ENCODE data around the gene SRPX. TPM values are rescaled to one million over a fixed set of nuclear protein-coding genes. Genes with fewer than 3 reads are reported as not detected.

The SRPX gene
- total RNA-seq, 2 experiments from 2014 or later = not detected

GRCh38 chrX:38236901-38237615 lies 16.4 kb upstream of the SRPX start:
- no peaks in the 10 kb centered on the region for H3K79me2 ChIP-seq (ENCODE audit: insufficient read depth, low read depth, low read length)
- H3K27ac ChIP-seq (ENCODE audit: low read depth, low read length, poor library complexity, severe bottlenecking) = no peak overlapping the region
- ChIA-PET POLR2A (no interaction called here), CTCF (ENCODE audit: unreplicated experiment) (no interaction called here)
- TF ChIP-seq EZH2phosphoT487 (IDR thresholded peaks at IDR 0.05; ENCODE audit: borderline replicate concordance, low read depth, low read length) (no peak), CTCF (conservative IDR thresholded peaks at IDR 0.05; ENCODE audit: low read length) (no peak)
- no peak overlapping the region for H2AFZ ChIP-seq (ENCODE audit: low read length)
- H3K4me1 ChIP-seq (ENCODE audit: insufficient read depth, low read length, poor library complexity, severe bottlenecking) = no peaks in the 10 kb centered on the region
- H3K4me2 ChIP-seq (ENCODE audit: low read length) = no peak overlapping the region
- no TSS peak for BruUV-seq (replicated peaks)
- no peaks in the 10 kb centered on the region for H3K9me3 ChIP-seq (ENCODE audit: low read length)
- H3K9me2 ChIP-seq (ENCODE audit: insufficient read depth, low read length) = no peaks in the 10 kb centered on the region
- intact Hi-C loops (cut with micrococcal nuclease; ENCODE audit: unreplicated experiment) = no loop called here
- H3K36me3 ChIP-seq (ENCODE audit: insufficient read depth, low read length) = no peaks in the 10 kb centered on the region
- no peak for DNase-seq (ENCODE audit: low spot score)
- no peaks in the 10 kb centered on the region for H4K20me1 ChIP-seq (ENCODE audit: insufficient read depth, low read length)
- no peak overlapping the region for H3K4me3 ChIP-seq (ENCODE audit: low read depth, low read length, poor library complexity, severe bottlenecking)

GRCh38 chrX:38233891-38234667 lies 13.4 kb upstream of the SRPX start:
- Histone ChIP-seq H3K9me2 (ENCODE audit: insufficient read depth, low read length) (no peaks in the 10 kb centered on the region), H3K79me2 (ENCODE audit: insufficient read depth, low read depth, low read length) (no peaks in the 10 kb centered on the region), H3K9me3 (ENCODE audit: low read length) (no peaks in the 10 kb centered on the region), H3K36me3 (ENCODE audit: insufficient read depth, low read length) (no peaks in the 10 kb centered on the region), H3K4me1 (ENCODE audit: insufficient read depth, low read length, poor library complexity, severe bottlenecking) (no peaks in the 10 kb centered on the region), H3K27ac (ENCODE audit: low read depth, low read length, poor library complexity, severe bottlenecking) (no peak overlapping the region), H3K4me3 (ENCODE audit: low read depth, low read length, poor library complexity, severe bottlenecking) (no peak overlapping the region), H4K20me1 (ENCODE audit: insufficient read depth, low read length) (no peaks in the 10 kb centered on the region), H3K4me2 (ENCODE audit: low read length) (no peak overlapping the region), H2AFZ (ENCODE audit: low read length) (no peak overlapping the region)
- CTCF ChIA-PET (ENCODE audit: unreplicated experiment) = no interaction called here
- no peak for TF ChIP-seq CTCF (conservative IDR thresholded peaks at IDR 0.05; ENCODE audit: low read length)
- no peak for TF ChIP-seq EZH2phosphoT487 (IDR thresholded peaks at IDR 0.05; ENCODE audit: borderline replicate concordance, low read depth, low read length)
- POLR2A ChIA-PET = interaction anchor here (1.0 kb wide), 1 partner anchor 11 kb away, joined by 4 read pairs; no protein-coding TSS in a partner anchor
- no TSS peak for BruUV-seq (replicated peaks)
- no peak for DNase-seq (ENCODE audit: low spot score)
- intact Hi-C loops (cut with micrococcal nuclease; ENCODE audit: unreplicated experiment) = no loop called here
